Right lobe of liver (tissue), 6 donors: ENCODE data around the gene MAMLD1. TPM values are rescaled to one million over a fixed set of nuclear protein-coding genes. Genes with fewer than 3 reads are reported as not detected.

Source experiments
- ATAC-seq, 4 donors: fragments of 200-7000 bp; cut with Tn5 transposase; one replicate each; pipeline ENCODE4 v1.9.1; 2020; ENCODE audit warnings: mild to moderate bottlenecking in 4 of 4, moderate library complexity in 4 of 4
- DNase-seq, 3 donors: peaks; one replicate each; pipeline ENCODE4 v3.0.0-alpha.2; 2020
- H3K27ac ChIP-seq, 3 donors: fragments of 200-600 bp; one replicate each; pipeline ENCODE4 v1.8.0; 2022
- H3K27me3 ChIP-seq, 2 donors: fragments of 200-600 bp; one replicate each; pipeline ENCODE4 v1.8.0; 2022
- H3K36me3 ChIP-seq, 4 donors: fragments of 200-600 bp; sonication (generic) in 1 of 4; one replicate each; pipeline versions ENCODE4 v1.5.1 to v1.8.0; 2017 to 2022; ENCODE audit warnings: control low read depth in 1 of 4
- H3K4me1 ChIP-seq, 4 donors: fragments of 200-600 bp; sonication (generic) in 1 of 4; one replicate each; pipeline versions ENCODE4 v1.5.1 to v1.8.0; 2017 to 2022; ENCODE audit warnings: control low read depth in 1 of 4
- H3K4me3 ChIP-seq, 3 donors: fragments of 200-600 bp; one replicate each; pipeline ENCODE4 v1.8.0; 2022
- H3K9me3 ChIP-seq, 4 donors: fragments of 200-600 bp; sonication (generic) in 1 of 4; one replicate each; pipeline versions ENCODE4 v1.5.1 to v1.8.0; 2017 to 2022; ENCODE audit warnings: control low read depth in 1 of 4
- CTCF ChIP-seq, 4 donors: fragments of 200-600 bp in 3 of 4; fragments of 450-650 bp in 1 of 4; IDR thresholded peaks; one replicate each; pipeline versions ENCODE4 v1.5.1 to v1.8.0; 2016 to 2022; ENCODE audit warnings: antibody characterized with exemption in 4 of 4, mild to moderate bottlenecking in 2 of 4
- POLR2A ChIP-seq: fragments of 450-650 bp; IDR thresholded peaks from one replicate; pipeline ENCODE4 v1.6.1; 2017; ENCODE audit warnings: antibody characterized with exemption, mild to moderate bottlenecking
- WGBS: methylation state at CpG from one replicate; pipeline ENCODE4 v1.1.6; 2018; ENCODE audit warnings: low coverage, low lambda C conversion rate; ENCODE audit not compliant: insufficient coverage; ENCODE audit errors: missing lambda C conversion rate; 5-methylcytosine and 5-hydroxymethylcytosine counted together
- intact Hi-C, 2 donors: fragments of 100-400 bp; cut with DNase I; formaldehyde crosslinking; loops; one replicate each; pipeline versions ENCODE4 v1.11.2 to v1.14.1; 2022
- total RNA-seq, 6 experiments: library from RNA; depleted of rRNA in 2 of 6; stranded (reverse); fragments of >200 nt in 2 of 6; fragmentation: NEBNext Ultra II Directional in 3 of 6; extraction: Animal tissue kit (Norgen Biotek cat#: 25700) in 3 of 6; gene quantifications; one replicate each; pipeline versions ENCODE4 v1.1.0 to v1.2.4, GENCODE V29; 2016 to 2023
- donor health status: DM: no; HTN: yes; CAD: no.
- donor health status: DM: no; HTN: no; CAD: no.
- donor health status: DM: no; HTN: no; CAD: no.
- donor health status: DM: no; HTN: yes; CAD: no.
- donor health status: DM: no; HTN: yes; CAD: no.

Gene MAMLD1
- total RNA-seq, 6 experiments from 2014 or later = 0.99 to 4.7 (median 1.8) TPM

GRCh38 chrX:150525061-150525919, 162.2 kb downstream of the MAMLD1 start:
- ATAC-seq (peak; percentile 42 to 96 (median 76)), DNase-seq (peak in 2 of 3 donors; percentile 74 to 82)
- no peaks in the 10 kb centered on the region for H3K36me3 ChIP-seq
- TF ChIP-seq CTCF (IDR thresholded peaks at IDR 0.05) = no peak
- no peak for TF ChIP-seq POLR2A
- WGBS = 18% methylated on average over 3 of the region's 10 CpGs
- no peak overlapping the region for H3K4me3 ChIP-seq
- H3K27me3 ChIP-seq = no peaks in the 10 kb centered on the region
- peaks cover 0 to 8% (median 0%) of the 10 kb centered on the region in 4 donors for H3K4me1 ChIP-seq
- H3K9me3 ChIP-seq = no peaks in the 10 kb centered on the region
- H3K27ac ChIP-seq = no peak overlapping the region
- intact Hi-C loops = no loop called here

- no peak for ATAC-seq
- no peak for DNase-seq
- intact Hi-C loops = no loop called here
Measured at GRCh38 chrX:150526692-150527091, 163.6 kb downstream of the MAMLD1 start.

GRCh38 chrX:150527108-150527507, 164.0 kb downstream of the MAMLD1 start:
- H3K9me3 ChIP-seq = no peaks in the 10 kb centered on the region
- WGBS = 71% methylated on average over 3 of the region's 3 CpGs
- no peak overlapping the region for H3K4me3 ChIP-seq
- TF ChIP-seq POLR2A (no peak), CTCF (IDR thresholded peaks at IDR 0.05) (no peak)
- DNase-seq (no peak), ATAC-seq (no peak)
- no peaks in the 10 kb centered on the region for H3K36me3 ChIP-seq
- peaks cover 0 to 8% (median 0%) of the 10 kb centered on the region in 4 donors for H3K4me1 ChIP-seq
- intact Hi-C loops = no loop called here
- no peaks in the 10 kb centered on the region for H3K27me3 ChIP-seq
- H3K27ac ChIP-seq = no peak overlapping the region

More at GRCh38 chrX:150526692-150527091, 163.6 kb downstream of the MAMLD1 start:
- H3K4me3 ChIP-seq = no peak overlapping the region
- H3K9me3 ChIP-seq = no peaks in the 10 kb centered on the region
- H3K27me3 ChIP-seq = no peaks in the 10 kb centered on the region
- 86% methylated on average over 5 of the region's 7 CpGs for WGBS
- H3K4me1 ChIP-seq = peaks cover 0 to 8% (median 0%) of the 10 kb centered on the region in 4 donors
- H3K36me3 ChIP-seq = no peaks in the 10 kb centered on the region
- TF ChIP-seq POLR2A (no peak), CTCF (IDR thresholded peaks at IDR 0.05) (no peak)
- H3K27ac ChIP-seq = no peak overlapping the region

GRCh38 chrX:150529587-150529986, 166.5 kb downstream of the MAMLD1 start:
- H3K36me3 ChIP-seq = no peaks in the 10 kb centered on the region
- WGBS = 100% methylated on average over 3 of the region's 3 CpGs
- H3K27ac ChIP-seq = no peak overlapping the region
- intact Hi-C loops = no loop called here
- DNase-seq (no peak), ATAC-seq (no peak)
- peaks cover 0 to 8% (median 0%) of the 10 kb centered on the region in 4 donors for H3K4me1 ChIP-seq
- no peak for TF ChIP-seq CTCF (IDR thresholded peaks at IDR 0.05)
- no peak for TF ChIP-seq POLR2A
- no peaks in the 10 kb centered on the region for H3K9me3 ChIP-seq
- no peaks in the 10 kb centered on the region for H3K27me3 ChIP-seq
- no peak overlapping the region for H3K4me3 ChIP-seq
